ENCODE data around the gene RAB11FIP4.

Gene RAB11FIP4

DNA sequence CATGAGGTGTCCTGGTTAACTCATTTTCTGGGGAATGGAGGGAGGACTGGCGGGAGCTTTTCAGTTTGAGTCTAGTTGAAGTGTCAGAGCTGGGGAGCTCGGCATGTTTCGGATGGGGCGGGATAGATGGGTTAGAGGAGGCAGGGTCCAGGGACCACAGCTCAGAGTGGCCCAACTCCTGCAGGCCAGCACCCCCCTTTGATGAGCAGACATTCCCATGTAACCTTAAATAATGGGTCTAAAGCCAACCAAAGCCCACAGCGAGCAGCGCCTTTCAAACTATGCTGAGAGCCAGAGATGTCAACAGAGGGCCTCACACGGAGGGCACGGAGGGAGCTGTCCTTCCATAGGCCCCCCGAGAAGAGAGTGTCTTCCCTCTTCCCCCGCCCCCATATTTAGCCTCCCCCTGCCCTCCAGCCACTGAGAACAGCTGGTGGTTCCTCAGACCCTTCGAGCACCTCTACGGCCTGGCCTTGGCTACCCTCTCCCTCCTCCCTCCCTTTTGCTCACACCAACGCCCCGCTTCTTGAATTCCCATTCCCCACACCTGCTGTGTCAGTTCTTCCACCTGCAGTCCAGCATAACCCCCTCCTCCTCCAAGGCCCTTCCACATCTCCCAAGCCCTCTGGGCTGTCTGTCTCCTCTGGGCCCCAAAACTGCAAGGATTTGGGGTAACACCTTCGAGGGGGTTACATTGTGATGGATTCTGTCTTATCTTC, 21.8 kb downstream of the RAB11FIP4 start:
- TF ChIP-seq, protein P1, sequence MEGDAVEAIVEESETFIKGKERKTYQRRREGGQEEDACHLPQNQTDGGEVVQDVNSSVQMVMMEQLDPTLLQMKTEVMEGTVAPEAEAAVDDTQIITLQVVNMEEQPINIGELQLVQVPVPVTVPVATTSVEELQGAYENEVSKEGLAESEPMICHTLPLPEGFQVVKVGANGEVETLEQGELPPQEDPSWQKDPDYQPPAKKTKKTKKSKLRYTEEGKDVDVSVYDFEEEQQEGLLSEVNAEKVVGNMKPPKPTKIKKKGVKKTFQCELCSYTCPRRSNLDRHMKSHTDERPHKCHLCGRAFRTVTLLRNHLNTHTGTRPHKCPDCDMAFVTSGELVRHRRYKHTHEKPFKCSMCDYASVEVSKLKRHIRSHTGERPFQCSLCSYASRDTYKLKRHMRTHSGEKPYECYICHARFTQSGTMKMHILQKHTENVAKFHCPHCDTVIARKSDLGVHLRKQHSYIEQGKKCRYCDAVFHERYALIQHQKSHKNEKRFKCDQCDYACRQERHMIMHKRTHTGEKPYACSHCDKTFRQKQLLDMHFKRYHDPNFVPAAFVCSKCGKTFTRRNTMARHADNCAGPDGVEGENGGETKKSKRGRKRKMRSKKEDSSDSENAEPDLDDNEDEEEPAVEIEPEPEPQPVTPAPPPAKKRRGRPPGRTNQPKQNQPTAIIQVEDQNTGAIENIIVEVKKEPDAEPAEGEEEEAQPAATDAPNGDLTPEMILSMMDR (IDR thresholded peaks at IDR 0.05; ENCODE audit: borderline replicate concordance, insufficient read depth, low read depth, low read length), result no peak
- H3K4me3 ChIP-seq (ENCODE audit: low read depth, low read length), result no peak overlapping the region

DNA sequence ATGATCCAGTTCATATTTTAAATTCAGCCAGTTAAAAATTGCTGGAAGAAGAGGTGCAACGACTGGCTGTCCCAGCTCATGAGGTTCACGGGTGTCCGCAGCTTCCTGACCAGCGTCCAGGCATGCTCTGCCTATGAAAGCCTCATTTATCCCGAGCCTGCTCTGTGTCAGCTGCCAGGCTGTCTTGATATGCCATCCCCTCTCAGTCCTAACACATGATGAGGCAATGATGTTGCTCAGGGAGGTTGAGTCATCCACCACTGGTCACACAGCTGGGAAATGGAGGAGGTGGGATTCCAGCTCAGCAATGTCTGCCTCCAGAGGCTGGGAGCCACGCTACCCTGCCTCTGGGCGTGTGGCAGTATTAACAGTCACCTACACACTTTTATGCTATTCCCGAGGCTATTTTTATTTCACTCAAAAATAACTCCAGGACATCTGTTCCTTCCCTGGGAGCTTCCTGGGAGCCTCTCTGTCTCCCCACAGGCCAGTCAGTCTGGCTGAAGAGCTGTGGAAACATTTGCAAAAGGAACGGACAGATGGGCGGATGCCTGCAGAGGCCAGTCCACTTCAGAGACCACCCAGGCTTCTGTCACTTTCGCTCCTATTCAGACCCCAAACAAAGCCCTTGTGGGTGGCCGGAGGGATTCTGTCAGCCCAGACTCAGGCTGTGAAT, 22.5 kb downstream of the RAB11FIP4 start:
- TF ChIP-seq, protein P1 (IDR thresholded peaks at IDR 0.05; ENCODE audit: borderline replicate concordance, insufficient read depth, low read depth, low read length), result no peak
- no peak overlapping the region for H3K4me3 ChIP-seq (ENCODE audit: low read depth, low read length)

DNA sequence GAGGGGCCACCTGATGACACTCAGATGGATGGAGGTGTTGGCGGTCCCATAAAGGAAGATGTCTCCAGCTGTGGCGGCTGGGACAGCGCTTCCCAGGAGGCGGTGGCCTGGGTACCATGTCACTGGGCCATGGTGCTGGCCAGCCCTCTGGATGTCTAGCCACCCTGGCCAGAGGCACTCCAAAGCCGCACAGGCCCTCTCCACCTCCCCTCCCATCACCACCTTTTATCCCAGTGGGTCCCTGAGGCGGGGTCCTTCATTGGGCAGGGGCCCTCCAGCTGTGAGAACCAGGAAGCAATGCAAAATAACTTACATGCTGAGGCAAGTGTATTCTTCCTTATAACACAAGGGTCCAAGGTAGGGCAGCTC, 23.1 kb downstream of the RAB11FIP4 start:
- H3K4me3 ChIP-seq (ENCODE audit: low read depth, low read length), result no peak overlapping the region
- TF ChIP-seq, protein P1 (IDR thresholded peaks at IDR 0.05; ENCODE audit: borderline replicate concordance, insufficient read depth, low read depth, low read length), result no peak

DNA sequence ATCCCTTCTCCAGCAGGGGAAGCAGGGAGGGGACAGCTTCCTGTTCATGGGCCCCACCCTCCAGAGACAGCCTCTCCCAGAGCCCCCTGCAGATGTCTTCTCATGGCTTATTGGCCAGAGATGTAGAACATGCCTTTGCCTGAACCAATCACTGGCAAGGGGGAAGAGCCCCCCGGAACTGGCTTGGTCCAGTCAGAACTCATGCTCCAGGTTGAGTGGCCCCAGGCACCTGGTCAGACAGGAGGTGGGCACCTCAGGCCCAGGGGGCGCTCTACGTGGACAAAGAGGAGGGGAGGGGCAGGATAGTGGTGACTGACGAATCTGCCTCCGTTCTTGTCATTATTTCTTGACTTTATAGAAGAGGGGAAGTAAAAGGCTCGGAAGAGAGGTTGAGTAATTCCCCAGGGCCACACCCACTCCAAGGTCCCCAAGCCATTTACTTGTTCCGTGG, 23.6 kb downstream of the RAB11FIP4 start:
- H3K4me3 ChIP-seq (ENCODE audit: low read depth, low read length), result no peak overlapping the region
- TF ChIP-seq, protein P1 (IDR thresholded peaks at IDR 0.05; ENCODE audit: borderline replicate concordance, insufficient read depth, low read depth, low read length), result no peak

DNA sequence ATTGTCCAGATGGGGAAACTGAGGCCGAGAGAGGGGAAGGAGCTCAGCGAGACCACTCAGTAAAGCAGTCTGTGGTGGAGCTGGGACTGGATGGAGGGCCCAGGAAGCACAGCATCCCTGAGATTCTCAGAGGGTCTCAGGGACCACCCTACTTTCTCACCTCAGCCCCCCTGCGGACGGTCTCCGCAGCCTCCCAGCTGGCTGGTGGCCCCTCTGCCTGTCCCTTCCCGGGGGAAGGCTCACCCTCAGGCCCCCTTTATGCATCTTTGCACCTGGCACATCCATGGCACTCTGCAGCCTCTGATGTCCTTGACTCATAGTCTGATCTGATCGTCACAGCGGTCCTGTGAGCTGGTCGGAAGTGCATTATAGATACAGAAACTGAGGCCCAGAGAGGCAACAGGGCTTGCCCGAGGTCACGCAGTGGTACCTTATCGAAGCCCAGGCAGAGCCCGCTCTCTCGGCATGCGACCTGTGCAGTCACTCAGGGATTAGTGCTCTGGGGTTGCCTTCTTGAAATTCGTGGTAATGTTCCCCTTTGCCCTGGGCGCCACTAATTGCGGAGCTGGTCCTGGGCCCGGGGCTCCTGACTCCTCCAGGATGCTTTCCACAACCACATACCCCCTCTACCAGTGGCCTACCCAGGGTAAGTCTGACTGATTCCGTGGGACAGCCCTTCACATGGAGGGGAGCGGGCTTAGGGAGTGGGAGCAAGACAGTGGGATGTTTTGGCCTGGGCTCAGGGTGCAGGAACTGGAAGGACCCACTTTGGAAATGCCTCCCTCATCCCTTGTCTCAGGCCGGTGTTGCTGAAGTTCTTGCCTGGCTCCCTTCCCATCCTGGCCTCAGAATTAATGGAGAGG, 24.4 kb downstream of the RAB11FIP4 start:
- no peak overlapping the region for H3K4me3 ChIP-seq (ENCODE audit: low read depth, low read length)
- TF ChIP-seq, protein P1 (IDR thresholded peaks at IDR 0.05; ENCODE audit: borderline replicate concordance, insufficient read depth, low read depth, low read length), result no peak

DNA sequence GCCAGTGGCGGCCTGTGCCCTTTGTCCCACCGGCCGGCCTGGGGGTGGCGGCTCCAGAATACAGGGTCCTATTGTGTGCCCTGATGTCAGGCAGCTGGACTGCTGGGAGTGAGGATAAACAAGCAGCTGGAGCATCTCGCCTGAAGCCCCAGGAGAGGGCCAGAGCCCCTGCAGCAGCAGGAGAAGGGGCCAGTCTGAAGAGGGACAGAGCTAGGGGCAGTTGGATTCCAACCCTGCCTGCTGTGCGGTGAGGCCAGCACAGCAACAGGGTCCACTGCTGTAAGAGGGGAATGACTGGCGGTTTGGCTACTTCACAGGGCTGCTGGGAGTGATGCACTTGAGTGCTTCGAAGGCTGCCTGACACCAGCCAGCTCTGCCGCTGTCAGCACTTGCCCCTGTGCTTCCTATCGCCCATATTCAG, 25.0 kb downstream of the RAB11FIP4 start:
- TF ChIP-seq, protein P1 (IDR thresholded peaks at IDR 0.05; ENCODE audit: borderline replicate concordance, insufficient read depth, low read depth, low read length), result no peak
- H3K4me3 ChIP-seq (ENCODE audit: low read depth, low read length), result no peak overlapping the region

All from GM12875 (cell line).